ENCODE measurements around the gene PAK6. TPM values are rescaled to one million over a fixed set of nuclear protein-coding genes. Genes with fewer than 3 reads are reported as not detected.

Gene PAK6
- 0.31 TPM for total RNA-seq (ENCODE audit: unreplicated experiment)
- long read RNA-seq, result 0 reads

DNA sequence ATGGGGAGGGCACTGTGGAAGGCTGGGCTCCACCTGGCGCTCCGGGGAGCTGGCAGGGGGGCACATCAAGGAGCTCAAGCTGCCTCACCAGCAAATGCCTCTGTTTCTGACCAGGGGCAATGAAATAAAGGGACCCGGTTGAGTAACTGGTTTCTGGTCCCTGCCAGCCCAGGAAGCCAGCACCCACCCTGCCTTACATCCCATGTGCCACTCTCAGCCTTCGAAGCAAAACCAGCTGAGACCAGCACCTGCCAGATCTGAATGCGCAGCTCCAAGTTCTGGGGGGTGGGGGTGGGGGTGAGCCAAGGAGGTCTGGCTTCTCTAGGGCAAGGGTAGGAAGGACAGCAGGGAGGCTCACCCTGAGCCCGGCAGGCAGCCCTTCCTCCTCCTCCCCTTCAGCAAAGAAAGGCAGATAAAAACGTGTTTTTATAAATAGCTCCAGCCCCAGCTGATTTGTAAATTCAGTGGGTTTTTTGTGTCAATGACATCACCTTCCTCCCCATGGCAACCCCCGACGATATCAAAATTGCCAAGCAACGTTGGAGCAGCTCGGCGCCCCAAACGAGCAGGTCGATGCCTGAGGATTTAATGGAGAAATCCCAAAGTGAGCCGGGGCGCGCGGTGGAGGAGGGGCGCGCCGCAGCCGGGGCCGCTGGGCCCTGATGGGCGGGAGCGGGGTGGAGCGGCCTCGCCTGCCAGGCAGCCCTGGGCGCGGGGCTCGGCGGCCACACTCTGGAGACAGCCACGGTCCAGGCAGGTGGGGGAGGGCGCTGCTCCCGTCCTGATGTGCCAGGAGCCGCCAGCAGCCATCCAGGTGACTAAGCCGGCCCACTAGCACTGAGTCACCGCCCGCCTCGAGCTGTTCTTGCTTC, at the start of gene PAK6:
Gene PAK6, plus strand, starts transcription at position 532 of the 872 bp plus-strand sequence. CDS start 25,723 bp downstream, outside the sequence.
- H3K4me1 Mint-ChIP-seq (ENCODE audit: unreplicated experiment), result peaks cover 15% of the 10 kb centered on the region
- TF ChIP-seq, protein P1, sequence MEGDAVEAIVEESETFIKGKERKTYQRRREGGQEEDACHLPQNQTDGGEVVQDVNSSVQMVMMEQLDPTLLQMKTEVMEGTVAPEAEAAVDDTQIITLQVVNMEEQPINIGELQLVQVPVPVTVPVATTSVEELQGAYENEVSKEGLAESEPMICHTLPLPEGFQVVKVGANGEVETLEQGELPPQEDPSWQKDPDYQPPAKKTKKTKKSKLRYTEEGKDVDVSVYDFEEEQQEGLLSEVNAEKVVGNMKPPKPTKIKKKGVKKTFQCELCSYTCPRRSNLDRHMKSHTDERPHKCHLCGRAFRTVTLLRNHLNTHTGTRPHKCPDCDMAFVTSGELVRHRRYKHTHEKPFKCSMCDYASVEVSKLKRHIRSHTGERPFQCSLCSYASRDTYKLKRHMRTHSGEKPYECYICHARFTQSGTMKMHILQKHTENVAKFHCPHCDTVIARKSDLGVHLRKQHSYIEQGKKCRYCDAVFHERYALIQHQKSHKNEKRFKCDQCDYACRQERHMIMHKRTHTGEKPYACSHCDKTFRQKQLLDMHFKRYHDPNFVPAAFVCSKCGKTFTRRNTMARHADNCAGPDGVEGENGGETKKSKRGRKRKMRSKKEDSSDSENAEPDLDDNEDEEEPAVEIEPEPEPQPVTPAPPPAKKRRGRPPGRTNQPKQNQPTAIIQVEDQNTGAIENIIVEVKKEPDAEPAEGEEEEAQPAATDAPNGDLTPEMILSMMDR (IDR thresholded peaks at IDR 0.05; ENCODE audit: unreplicated experiment), result no peak
- peaks cover 12% of the 10 kb centered on the region for H3K27me3 Mint-ChIP-seq (ENCODE audit: unreplicated experiment)
- peak within 1 kb of the TSS; percentile 68 for H3K4me3 Mint-ChIP-seq (ENCODE audit: unreplicated experiment)
- H3K36me3 Mint-ChIP-seq (ENCODE audit: low read depth, unreplicated experiment), result no peaks in the 10 kb centered on the region
- peak within 1 kb of the TSS; percentile 82 for H3K27ac Mint-ChIP-seq (ENCODE audit: unreplicated experiment)
- H3K9me3 Mint-ChIP-seq (ENCODE audit: unreplicated experiment), result no peaks in the 10 kb centered on the region
- peak; percentile 39 for DNase-seq (ENCODE audit: low spot score)

DNA sequence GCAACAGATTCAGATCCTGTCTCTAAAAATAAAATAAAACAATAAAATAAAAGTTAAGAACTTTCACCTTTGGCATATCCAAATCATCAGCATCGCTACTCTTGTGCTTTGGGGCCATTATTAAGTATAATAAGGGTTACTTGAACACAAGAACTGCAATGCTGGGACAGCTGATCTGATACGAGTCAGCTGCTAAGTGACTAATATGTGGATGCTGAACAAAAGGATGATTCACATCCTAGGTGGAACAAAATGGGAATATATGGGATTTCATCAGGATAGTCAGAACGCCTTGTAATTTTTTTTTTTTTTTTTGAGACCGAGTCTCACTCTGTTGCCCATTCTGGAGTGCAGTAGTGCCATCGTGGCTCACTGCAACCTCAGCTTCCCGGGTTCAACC, 48.3 kb upstream of the PAK6 start:
- Mint-ChIP-seq H3K4me1 (ENCODE audit: unreplicated experiment) (no peaks in the 10 kb centered on the region), H3K9me3 (ENCODE audit: unreplicated experiment) (no peaks in the 10 kb centered on the region), H3K36me3 (ENCODE audit: low read depth, unreplicated experiment) (no peaks in the 10 kb centered on the region), H3K27me3 (ENCODE audit: unreplicated experiment) (no peaks in the 10 kb centered on the region), H3K27ac (ENCODE audit: unreplicated experiment) (no peak overlapping the region), H3K4me3 (ENCODE audit: unreplicated experiment) (no peak overlapping the region)
- TF ChIP-seq, protein P1 (IDR thresholded peaks at IDR 0.05; ENCODE audit: unreplicated experiment), result no peak
- no peak for DNase-seq (ENCODE audit: low spot score)

DNA sequence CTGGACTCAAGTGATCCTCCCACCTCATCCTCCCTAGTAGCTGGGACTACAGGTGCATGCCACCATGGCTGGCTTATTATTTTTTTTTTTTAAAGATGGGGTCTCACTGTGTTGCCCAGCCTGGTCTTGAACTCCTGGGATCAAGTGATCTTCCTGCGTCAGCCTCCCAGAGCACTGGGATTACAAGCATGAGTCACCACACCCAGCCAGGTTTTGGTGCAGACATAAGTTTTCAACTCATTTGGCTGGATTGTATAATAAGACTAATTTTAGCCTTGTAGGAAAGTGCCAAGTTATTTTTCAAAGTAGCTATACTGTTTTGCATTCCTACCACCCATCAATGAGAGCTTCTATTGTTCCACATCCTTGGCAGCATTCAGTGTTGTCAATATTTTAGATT, 45.9 kb upstream of the PAK6 start:
- no peak for DNase-seq (ENCODE audit: low spot score)
- Mint-ChIP-seq H3K27ac (ENCODE audit: unreplicated experiment) (no peak overlapping the region), H3K36me3 (ENCODE audit: low read depth, unreplicated experiment) (no peaks in the 10 kb centered on the region), H3K9me3 (ENCODE audit: unreplicated experiment) (no peaks in the 10 kb centered on the region), H3K4me3 (ENCODE audit: unreplicated experiment) (no peak overlapping the region), H3K4me1 (ENCODE audit: unreplicated experiment) (no peaks in the 10 kb centered on the region), H3K27me3 (ENCODE audit: unreplicated experiment) (no peaks in the 10 kb centered on the region)
- TF ChIP-seq, protein P1 (IDR thresholded peaks at IDR 0.05; ENCODE audit: unreplicated experiment), result no peak

DNA sequence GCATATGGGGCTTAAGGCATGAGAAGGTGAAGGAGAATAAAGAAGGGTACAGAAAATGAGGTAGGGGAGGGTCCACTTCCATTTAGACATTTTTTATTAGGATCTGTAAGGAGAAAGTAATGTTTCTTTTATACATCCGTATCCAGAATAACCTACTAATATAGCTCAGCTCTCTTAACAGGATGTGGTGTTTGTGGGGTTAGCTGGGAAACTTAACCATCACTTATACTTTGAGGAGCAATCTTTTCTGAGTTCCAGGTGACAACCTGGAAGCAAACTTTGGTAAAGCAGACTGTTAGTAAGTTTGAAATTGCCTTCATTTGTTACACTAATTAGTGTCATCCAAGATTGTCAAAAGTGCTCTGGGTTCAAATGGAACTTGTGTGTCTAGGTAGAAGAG, 41.4 kb upstream of the PAK6 start:
- Mint-ChIP-seq H3K4me3 (ENCODE audit: unreplicated experiment) (no peak overlapping the region), H3K36me3 (ENCODE audit: low read depth, unreplicated experiment) (no peaks in the 10 kb centered on the region), H3K9me3 (ENCODE audit: unreplicated experiment) (no peaks in the 10 kb centered on the region), H3K27me3 (ENCODE audit: unreplicated experiment) (no peaks in the 10 kb centered on the region), H3K4me1 (ENCODE audit: unreplicated experiment) (no peaks in the 10 kb centered on the region), H3K27ac (ENCODE audit: unreplicated experiment) (no peak overlapping the region)
- DNase-seq (ENCODE audit: low spot score), result no peak
- TF ChIP-seq, protein P1 (IDR thresholded peaks at IDR 0.05; ENCODE audit: unreplicated experiment), result no peak

Data from endothelial cell (in vitro differentiated cells).